GM19238 (cell line): Measurements from ENCODE around the gene PDPK1.
"Not testable (repeated sequence)": the region's sequence is repeated elsewhere in the genome, so short reads cannot be mapped to it uniquely, and the experiment has no call there.

Experiments
- DNase-seq: peaks from one replicate; pipeline ENCODE4 v3.0.0; 2011; ENCODE audit warnings: low spot score; ENCODE audit not compliant: insufficient read length

Gene PDPK1

DNA sequence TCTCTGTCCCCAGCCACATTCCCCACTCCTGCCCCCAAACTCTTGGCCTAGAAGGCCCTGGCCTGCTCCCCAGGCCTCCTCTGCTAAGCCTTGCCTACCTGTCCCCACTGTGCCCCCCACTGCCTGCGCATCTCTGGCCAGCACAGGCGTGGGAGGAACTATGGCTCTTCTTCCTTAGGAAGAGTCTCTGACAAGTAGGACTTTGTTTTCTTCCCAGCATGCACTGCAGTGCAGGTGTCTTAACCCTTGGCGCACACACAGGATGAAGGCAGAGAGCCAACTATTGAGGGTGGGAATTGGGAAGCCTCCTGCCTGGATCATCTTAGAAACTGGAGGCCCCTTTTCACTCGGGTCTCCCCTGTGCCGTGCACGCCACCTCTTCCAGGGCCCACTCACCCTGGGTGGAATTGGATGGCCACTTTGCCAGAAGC, 14.0 kb upstream of the PDPK1 start:
- DNase-seq: no peak

GRCh38 chr16:2524339-2524938, 13.4 kb upstream of the PDPK1 start:
- no peak for DNase-seq

GRCh38 chr16:2526135-2526534, 11.7 kb upstream of the PDPK1 start:
- DNase-seq: no peak

DNA sequence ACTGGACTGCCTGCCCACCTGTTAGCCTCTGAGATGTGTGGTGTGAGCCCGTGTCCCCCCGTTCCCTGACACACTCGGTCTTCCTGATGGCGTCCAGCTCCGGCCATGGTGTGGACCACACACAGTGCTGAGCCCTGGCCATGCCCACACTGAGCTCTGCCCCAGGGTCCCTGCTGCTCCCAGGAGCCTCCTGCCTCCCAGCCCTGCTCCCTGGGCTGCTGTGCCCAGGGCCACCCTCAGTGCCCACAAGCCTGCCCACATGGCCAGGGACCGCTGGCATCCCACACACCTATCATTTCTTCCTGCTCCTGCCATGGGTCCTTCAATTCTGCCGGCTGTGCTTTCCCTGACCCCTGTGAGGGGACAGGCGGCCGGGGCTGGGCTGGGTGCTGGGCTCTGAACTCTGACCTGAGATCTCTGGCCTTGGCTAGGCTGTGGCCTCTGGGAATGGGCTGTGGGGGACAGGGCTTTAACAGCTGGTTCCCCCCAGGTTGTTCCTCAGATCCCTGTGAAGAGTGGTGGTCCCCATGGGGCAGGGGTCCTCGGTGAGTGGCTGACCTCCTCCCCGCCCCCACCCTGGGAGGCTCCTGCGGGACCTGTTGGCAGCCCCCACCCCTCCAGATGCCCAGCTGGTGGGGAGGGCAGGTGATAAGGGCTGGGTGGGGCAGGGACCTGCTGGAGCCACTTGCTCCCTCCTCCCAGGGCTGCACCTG, 10.6 kb upstream of the PDPK1 start:
- no peak for DNase-seq

DNA sequence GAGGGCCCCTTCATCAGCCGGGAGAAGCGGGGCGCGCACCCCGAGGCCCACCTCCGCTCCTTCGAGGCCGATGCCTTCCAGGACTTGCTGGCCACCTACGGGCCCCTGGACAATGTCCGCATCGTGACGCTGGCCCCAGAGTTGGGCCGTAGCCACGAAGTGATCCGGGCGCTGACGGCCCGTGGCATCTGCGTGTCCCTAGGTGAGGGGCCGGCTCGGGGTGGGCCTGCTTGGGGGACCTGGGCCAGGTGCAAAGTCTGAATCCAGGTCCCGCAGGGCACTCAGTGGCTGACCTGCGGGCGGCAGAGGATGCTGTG, 10.1 kb upstream of the PDPK1 start:
- no peak for DNase-seq

- no peak for DNase-seq
Observed at GRCh38 chr16:2528161-2529060, 9.4 kb upstream of the PDPK1 start.

DNA sequence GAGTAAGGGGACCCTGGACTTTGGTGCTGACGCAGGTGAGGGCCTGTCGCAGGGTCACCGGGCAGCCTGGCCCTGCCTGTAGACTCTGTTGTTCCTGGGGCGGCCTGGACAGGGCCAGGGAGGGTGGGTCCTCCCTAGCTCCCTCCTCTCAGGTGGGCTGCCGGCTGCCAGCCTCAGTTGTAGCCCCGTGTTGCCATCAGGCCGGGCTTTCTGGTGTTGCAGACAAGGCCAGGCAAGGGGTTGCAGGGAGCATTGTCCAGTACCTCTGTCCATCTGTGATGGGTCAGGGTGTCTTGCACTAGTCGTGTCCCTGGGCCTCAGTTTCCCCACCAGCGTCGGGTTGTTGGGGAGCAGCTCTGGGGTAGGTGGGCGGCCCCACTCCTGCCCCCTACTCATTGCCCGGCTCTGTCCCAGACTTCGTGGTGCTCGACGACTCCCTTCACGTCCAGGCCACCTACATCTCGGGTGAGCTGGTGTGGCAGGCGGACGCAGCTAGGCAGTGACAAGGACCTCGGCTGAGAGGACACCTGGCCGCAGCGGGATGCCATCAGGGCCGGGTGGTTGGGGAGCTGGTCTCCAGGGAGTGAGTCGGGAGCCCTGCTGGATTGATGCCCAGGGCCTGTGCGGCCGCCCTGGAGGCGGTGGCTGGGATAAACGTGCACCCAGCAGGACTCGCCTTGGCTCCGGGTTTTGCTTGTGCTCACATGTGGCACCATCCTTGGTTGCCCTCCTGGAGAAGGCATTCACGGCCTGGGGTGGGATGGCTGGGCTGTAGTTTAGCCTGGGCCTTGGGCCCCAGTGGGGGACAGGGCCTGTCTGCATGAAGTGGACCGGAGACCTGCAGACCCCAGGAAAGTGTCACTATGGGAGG, 8.5 kb upstream of the PDPK1 start:
- DNase-seq: no peak

DNA sequence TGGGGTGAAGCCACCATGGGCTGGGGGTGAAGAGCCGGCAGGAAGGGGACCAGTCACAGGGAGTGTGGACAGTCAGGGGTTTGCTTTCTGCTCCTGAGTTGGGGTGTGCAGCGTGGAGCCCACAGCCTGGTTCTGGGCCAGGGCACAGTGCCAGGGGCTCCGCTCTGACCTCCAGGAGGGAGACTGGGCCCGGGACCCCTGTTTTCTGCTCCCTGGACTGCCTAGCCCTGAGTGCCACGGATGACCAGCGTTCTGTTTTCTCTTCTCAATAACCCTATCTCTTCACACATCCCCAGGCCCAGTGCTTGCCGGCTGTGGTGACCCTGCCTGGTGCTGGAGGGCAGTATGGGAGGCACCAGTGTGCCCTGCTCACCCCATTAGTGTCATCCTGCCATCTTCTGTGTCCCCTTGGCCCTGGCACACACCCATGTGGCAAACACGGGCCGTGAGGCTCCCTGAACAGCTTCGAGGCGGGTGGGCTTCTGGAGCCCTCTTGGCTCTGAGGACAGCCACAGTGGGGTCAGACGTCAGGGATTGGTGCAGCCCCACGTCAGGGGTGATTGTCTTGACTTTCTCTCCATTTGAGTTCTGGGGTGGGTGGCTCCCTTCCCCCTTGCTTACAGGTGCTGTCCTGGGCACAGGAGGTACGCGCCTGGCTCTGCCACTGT, 7.7 kb upstream of the PDPK1 start:
- DNase-seq: no peak

- DNase-seq: no peak
Observed at GRCh38 chr16:2530629-2531318, 7.0 kb upstream of the PDPK1 start.

- no peak for DNase-seq
Observed at GRCh38 chr16:2531371-2531695, 6.5 kb upstream of the PDPK1 start, which contains the start of gene CEMP1. Gene CEMP1, minus strand, starts transcription at chr16:2531408. Its CDS starts 335 bp downstream, at chr16:2531073.

DNA sequence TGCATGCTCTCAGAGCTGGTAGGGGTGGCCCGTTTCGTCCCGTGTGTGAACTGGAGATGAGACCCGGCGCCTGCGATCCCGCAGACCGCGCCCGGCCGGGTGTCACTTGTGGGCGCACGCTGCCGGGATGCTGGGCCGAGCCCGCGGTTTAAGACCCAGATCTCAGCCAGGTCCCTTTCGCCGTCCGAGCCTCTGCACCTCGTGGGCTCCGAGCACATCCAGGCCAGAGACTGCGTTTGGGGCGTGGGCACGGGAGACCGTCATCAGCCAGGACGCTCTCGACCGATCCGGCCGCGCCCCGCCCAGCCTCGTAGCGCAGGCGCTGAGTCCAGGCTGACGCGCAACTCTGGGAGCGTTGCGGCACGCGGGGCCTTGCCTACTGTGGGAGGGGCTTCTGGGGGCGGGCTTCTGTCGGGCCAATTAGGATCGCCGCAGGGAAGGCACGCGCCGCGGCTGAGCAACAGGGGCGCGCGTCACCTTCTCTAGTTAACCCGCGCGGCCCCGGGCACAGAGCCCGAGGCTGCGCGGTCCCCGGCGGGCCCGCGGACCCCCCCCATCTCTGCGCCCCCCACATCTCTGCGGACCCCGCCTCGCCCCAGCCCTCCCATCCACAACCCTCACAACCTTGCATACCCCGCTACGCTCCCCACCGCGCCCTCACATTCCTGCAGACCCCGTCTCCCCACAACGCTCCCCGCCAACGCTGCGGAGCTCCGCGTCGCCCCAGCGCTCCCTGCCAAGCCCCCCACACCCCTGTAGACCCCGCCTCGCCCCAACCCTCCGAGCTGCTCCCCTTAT, 5.9 kb upstream of the PDPK1 start:
- DNase-seq: peak; percentile 99

DNA sequence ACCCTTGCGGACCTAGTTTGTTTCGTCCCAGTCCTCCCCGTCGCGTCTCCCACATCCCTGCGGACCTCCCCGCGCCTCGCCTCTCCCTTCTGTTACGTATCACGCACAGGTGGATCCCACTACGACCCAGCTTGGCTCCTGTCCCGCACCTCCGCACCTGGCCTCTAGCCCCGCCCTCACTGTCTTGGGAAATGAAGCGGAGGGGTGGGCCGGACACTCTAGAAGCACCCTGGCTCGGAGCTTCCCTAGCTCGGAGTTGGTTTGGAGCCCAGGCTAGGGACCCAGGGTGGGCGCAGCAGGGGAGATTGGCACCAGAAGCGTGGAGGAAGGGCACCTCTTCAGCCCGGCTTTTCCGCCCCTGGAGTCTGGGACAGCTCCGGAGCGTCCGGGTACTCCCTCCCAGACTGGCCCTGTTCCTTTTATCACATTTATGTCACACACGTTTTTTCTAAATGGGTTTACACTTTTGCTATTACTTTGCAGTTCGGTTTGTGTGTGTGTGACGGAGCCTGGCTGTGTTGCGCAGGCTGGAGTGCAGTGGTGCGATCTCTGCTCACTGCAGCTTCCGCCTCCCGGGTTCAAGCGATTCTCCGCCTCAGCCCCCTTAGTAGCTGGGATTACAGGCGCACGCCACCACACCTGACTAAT, 5.2 kb upstream of the PDPK1 start:
- DNase-seq: peak; percentile 51

DNA sequence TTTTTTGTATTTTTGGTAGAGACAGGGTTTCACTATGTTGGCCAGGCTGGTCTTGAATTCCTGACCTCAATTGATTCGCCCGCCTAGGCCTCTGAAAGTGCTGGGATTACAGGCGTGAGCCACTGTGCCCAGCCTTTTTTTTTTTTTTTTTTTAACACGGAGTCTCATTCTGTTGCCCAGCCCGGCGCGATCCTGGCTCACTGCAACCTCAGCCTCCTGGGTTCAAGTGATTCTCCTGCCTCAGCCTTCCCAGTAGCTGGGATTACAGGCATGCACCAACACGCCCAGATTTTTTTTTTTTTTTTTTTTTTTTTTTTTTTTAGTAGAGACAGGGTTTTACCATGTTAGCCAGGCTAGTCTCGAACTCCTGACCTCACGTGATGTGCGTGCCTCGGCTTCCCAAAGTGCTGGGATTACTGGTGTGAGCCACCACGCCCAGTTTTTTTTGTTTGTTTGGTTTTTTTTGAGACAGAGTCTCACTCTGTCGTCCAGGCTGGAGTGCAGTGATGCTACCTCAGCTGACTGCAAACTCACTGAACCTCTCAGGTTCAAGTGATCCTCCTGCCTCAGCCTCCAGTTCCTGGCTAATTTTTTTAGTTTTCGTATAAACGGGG, 4.6 kb upstream of the PDPK1 start:
- not testable (repeated sequence) for DNase-seq

GRCh38 chr16:2533912-2534311, 3.9 kb upstream of the PDPK1 start:
- DNase-seq: no peak

DNA sequence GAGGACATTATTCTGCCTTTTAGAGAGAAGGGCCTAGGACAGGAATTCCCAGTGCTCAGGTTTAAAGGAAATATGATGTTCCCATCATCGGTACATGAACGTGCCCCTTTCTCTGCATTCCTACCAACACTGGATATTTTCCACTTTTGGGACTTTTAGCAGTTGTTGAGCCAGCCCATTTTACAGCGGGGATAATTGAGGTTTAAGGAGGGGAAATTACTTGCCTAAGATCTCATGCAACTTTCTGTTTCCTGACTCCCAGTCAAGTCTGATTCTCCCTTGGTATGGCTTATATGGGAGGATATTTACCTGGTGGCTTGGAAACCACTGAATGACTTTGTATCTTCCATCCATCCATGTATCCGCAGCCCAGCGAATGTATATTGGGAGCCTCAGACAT, 3.5 kb upstream of the PDPK1 start:
- DNase-seq: not testable (repeated sequence)

DNA sequence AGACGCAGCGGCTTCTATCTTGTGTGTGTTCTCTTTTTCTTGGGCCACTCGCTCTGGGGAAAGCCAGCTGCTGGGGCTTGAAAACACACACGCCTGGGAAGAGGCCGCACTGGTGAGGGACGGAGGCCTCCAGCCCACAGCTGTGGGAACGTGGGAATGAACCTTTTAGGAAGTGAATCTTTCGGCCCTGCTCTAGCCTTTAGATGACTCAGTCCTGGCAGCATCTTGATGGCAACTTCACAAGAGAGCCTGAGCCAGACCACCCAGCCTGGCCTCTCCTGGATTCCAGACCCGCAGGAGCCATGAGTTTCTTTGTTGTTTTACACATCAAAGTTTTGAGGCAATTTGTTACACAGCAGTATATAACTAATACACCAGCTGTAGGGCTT, 2.2 kb upstream of the PDPK1 start:
- DNase-seq: no peak

DNA sequence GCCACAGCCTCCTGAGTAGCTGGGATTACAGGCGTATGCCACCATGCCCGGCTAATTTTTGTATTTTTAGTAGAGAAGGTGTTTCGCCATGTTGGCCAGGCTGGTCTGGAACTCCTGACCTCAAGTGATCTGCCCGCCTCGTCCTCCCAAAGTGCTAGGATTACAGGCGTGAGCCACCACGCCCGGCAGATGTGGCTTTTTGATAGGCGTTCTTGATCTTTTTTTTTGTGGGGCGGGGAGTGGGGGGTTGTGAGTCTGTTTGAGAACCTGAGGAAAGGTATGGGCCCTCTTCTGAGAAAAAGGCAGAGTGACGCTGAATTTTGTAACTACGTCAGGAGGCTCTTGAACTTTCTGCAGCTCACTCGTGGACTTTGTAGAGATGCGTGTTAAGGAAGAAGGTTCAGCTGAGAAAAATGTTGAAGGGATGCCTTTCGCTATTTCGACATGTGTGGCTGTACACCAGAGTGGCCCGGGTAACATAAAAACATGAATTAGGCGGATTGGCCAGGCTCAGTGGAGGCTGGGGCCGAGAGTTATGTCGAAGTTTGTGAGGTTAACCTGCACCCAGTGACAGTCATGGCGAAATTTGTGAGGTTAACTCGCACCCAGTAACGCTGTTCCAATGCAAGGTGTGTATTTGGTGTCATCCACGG, 1.5 kb downstream of the PDPK1 start:
- not testable (repeated sequence) for DNase-seq

- not testable (repeated sequence) for DNase-seq
Observed at GRCh38 chr16:2539845-2540458, 2.1 kb downstream of the PDPK1 start.
